ENCODE data around the gene VCPKMT. TPM values are rescaled to one million over a fixed set of nuclear protein-coding genes. Genes with fewer than 3 reads are reported as not detected.

VCPKMT gene
- total RNA-seq, 1 donor from 2014 or later, result 8.1 TPM

- Mint-ChIP-seq H3K4me1 (ENCODE audit: unreplicated experiment) (peaks cover 52% of the 10 kb centered on the region), H3K27me3 (ENCODE audit: unreplicated experiment) (peaks cover 9% of the 10 kb centered on the region), H3K36me3 (ENCODE audit: low read depth, unreplicated experiment) (peaks cover 6% of the 10 kb centered on the region), H3K4me3 (ENCODE audit: unreplicated experiment) (no peak overlapping the region), H3K9me3 (ENCODE audit: unreplicated experiment) (no peaks in the 10 kb centered on the region), H3K27ac (ENCODE audit: unreplicated experiment) (peak overlapping the region; percentile 96)
- TF ChIP-seq CTCF (IDR thresholded peaks at IDR 0.05; ENCODE audit: unreplicated experiment), result no peak
- DNase-seq (ENCODE audit: low spot score), result no peak
Observed at GRCh38 chr14:50059763-50060616, 56.4 kb downstream of the VCPKMT start.

Other genes starting within 250 kb of the VCPKMT start
- 55.3 TPM for gene ARF6, start 223.5 kb downstream of the VCPKMT start, total RNA-seq (ENCODE audit: unreplicated experiment)
- gene SOS2, start 115.0 kb upstream of the VCPKMT start, total RNA-seq (ENCODE audit: unreplicated experiment), result 27.9 TPM
- 7.6 TPM for gene L2HGDH, start 195.7 kb upstream of the VCPKMT start, total RNA-seq (ENCODE audit: unreplicated experiment)
- gene DMAC2L, start 195.8 kb upstream of the VCPKMT start, total RNA-seq (ENCODE audit: unreplicated experiment), result 14.1 TPM

Data from endothelial cell (in vitro differentiated cells).